LNCaP clone FGC (cell line): Measurements from ENCODE around the gene TNS4.

Source experiments
- DNase-seq: peaks from one replicate; pipeline ENCODE4 v3.0.0-alpha.2; 2011; ENCODE audit warnings: low read depth
- H3K4me3 ChIP-seq: 2 replicates; pipeline ENCODE4 v1.5.1; 2011; ENCODE audit warnings: mild to moderate bottlenecking, low read depth, low read length, control low read depth
- CTCF ChIP-seq: IDR thresholded peaks from 2 replicates; pipeline ENCODE4 v1.5.1; 2012; ENCODE audit warnings: mild to moderate bottlenecking; ENCODE audit not compliant: control insufficient read depth, insufficient read depth; ENCODE audit errors: extremely low read depth

TNS4 gene

GRCh38 chr17:40519089-40519775 is 17.8 kb upstream of the TNS4 start:
- TF ChIP-seq CTCF, result no peak
- no peak overlapping the region for H3K4me3 ChIP-seq
- no peak for DNase-seq

GRCh38 chr17:40518401-40519088 is 17.1 kb upstream of the TNS4 start:
- no peak overlapping the region for H3K4me3 ChIP-seq
- no peak for TF ChIP-seq CTCF
- no peak for DNase-seq

GRCh38 chr17:40517981-40518380 is 16.6 kb upstream of the TNS4 start:
- no peak for TF ChIP-seq CTCF
- no peak overlapping the region for H3K4me3 ChIP-seq
- no peak for DNase-seq

- TF ChIP-seq CTCF, result no peak
- H3K4me3 ChIP-seq, result no peak overlapping the region
- no peak for DNase-seq
These were observed 15.9 kb upstream of the TNS4 start for GRCh38 chr17:40517286-40517662.

- H3K4me3 ChIP-seq, result no peak overlapping the region
- no peak for DNase-seq
- no peak for TF ChIP-seq CTCF
These were observed 15.3 kb upstream of the TNS4 start for GRCh38 chr17:40516581-40517285.

GRCh38 chr17:40515491-40516041 is 14.1 kb upstream of the TNS4 start:
- TF ChIP-seq CTCF, result no peak
- H3K4me3 ChIP-seq, result no peak overlapping the region
- DNase-seq, result no peak
